ENCODE data around the gene SNAPC1.

GRCh38 chr14:61761557-61761956 lies 663 bp upstream of the SNAPC1 start:
- TF ChIP-seq YY1 (IDR thresholded peaks at IDR 0.05; ENCODE audit: borderline replicate concordance in 1 of 3, control insufficient read depth in 1 of 3, extremely low read depth in 1 of 3, insufficient read depth in 3 of 3, insufficient read length in 1 of 3, insufficient replicate concordance in 2 of 3, low read depth in 1 of 3, low read length in 2 of 3), result no peak
- no peak for TF ChIP-seq TBP (optimal IDR thresholded peaks at IDR 0.05; ENCODE audit: low read depth, low read length)
- TF ChIP-seq USF1 (CRISPR knock-in tag; IDR thresholded peaks at IDR 0.05), result no peak
- TF ChIP-seq REST (IDR thresholded peaks at IDR 0.05; ENCODE audit: borderline replicate concordance), result no peak
- TF ChIP-seq REST (CRISPR knock-in tag; IDR thresholded peaks at IDR 0.05; ENCODE audit: low read depth), result no peak

Data from K562 (cell line).